ENCODE measurements around the gene AQP12B.
"Not testable (repeated sequence)": the region's sequence is repeated elsewhere in the genome, so short reads cannot be mapped to it uniquely, and the experiment has no call there.

Gene AQP12B

GRCh38 chr2:240686460-240686859, 3.8 kb upstream of the AQP12B start:
- H3K4me1 ChIP-seq (ENCODE audit: control insufficient read depth, low read length) = no peaks in the 10 kb centered on the region
- TF ChIP-seq EZH2phosphoT487 (IDR thresholded peaks at IDR 0.05; ENCODE audit: borderline replicate concordance, low read length) (no peak), CTCF (IDR thresholded peaks at IDR 0.05; ENCODE audit: low read depth, low read length, poor library complexity, severe bottlenecking) (no peak)
- H3K9me2 ChIP-seq (replicated peaks; ENCODE audit: control insufficient read depth, low read length) = no peaks in the 10 kb centered on the region
- no peaks in the 10 kb centered on the region for H3K79me2 ChIP-seq (ENCODE audit: control insufficient read depth, low read length)
- H4K20me1 ChIP-seq (ENCODE audit: control insufficient read depth, insufficient read depth, low read depth, low read length) = no peaks in the 10 kb centered on the region
- H3K4me2 ChIP-seq (ENCODE audit: low read length) = no peak overlapping the region
- H3K27ac ChIP-seq (ENCODE audit: low read depth, low read length) = no peak overlapping the region
- peaks cover 11% of the 10 kb centered on the region for H3K27me3 ChIP-seq (ENCODE audit: control insufficient read depth, low read length)
- no peaks in the 10 kb centered on the region for H3F3A ChIP-seq (ENCODE audit: control insufficient read depth, insufficient read depth)
- H3K9me3 ChIP-seq (ENCODE audit: control insufficient read depth, insufficient read depth, low read length) = no peaks in the 10 kb centered on the region
- no peaks in the 10 kb centered on the region for H3K36me3 ChIP-seq (ENCODE audit: control insufficient read depth, low read length)
- H3K4me3 ChIP-seq (ENCODE audit: low read length) = no peak overlapping the region

- TF ChIP-seq EZH2phosphoT487 (IDR thresholded peaks at IDR 0.05; ENCODE audit: borderline replicate concordance, low read length) (no peak), CTCF (IDR thresholded peaks at IDR 0.05; ENCODE audit: low read depth, low read length, poor library complexity, severe bottlenecking) (no peak)
- no peak overlapping the region for H3K4me2 ChIP-seq (ENCODE audit: low read length)
- peaks cover 11% of the 10 kb centered on the region for H3K27me3 ChIP-seq (ENCODE audit: control insufficient read depth, low read length)
- H4K20me1 ChIP-seq (ENCODE audit: control insufficient read depth, insufficient read depth, low read depth, low read length) = no peaks in the 10 kb centered on the region
- H3K9me2 ChIP-seq (replicated peaks; ENCODE audit: control insufficient read depth, low read length) = no peaks in the 10 kb centered on the region
- H3K9me3 ChIP-seq (ENCODE audit: control insufficient read depth, insufficient read depth, low read length) = no peaks in the 10 kb centered on the region
- H3F3A ChIP-seq (ENCODE audit: control insufficient read depth, insufficient read depth) = no peaks in the 10 kb centered on the region
- no peaks in the 10 kb centered on the region for H3K36me3 ChIP-seq (ENCODE audit: control insufficient read depth, low read length)
- no peak overlapping the region for H3K27ac ChIP-seq (ENCODE audit: low read depth, low read length)
- H3K4me1 ChIP-seq (ENCODE audit: control insufficient read depth, low read length) = no peaks in the 10 kb centered on the region
- no peaks in the 10 kb centered on the region for H3K79me2 ChIP-seq (ENCODE audit: control insufficient read depth, low read length)
- no peak overlapping the region for H3K4me3 ChIP-seq (ENCODE audit: low read length)
Measured at GRCh38 chr2:240685771-240686371, 3.2 kb upstream of the AQP12B start.

GRCh38 chr2:240683980-240684728, 1.5 kb upstream of the AQP12B start:
- H4K20me1 ChIP-seq (ENCODE audit: control insufficient read depth, insufficient read depth, low read depth, low read length); H3K27ac ChIP-seq (ENCODE audit: low read depth, low read length); H3K9me3 ChIP-seq (ENCODE audit: control insufficient read depth, insufficient read depth, low read length); H3K4me1 ChIP-seq (ENCODE audit: control insufficient read depth, low read length); H3K4me2 ChIP-seq (ENCODE audit: low read length); H3K36me3 ChIP-seq (ENCODE audit: control insufficient read depth, low read length); H3K79me2 ChIP-seq (ENCODE audit: control insufficient read depth, low read length); H3K9me2 ChIP-seq (replicated peaks; ENCODE audit: control insufficient read depth, low read length); H3K4me3 ChIP-seq (ENCODE audit: low read length); H3F3A ChIP-seq (ENCODE audit: control insufficient read depth, insufficient read depth): not testable (repeated sequence)
- H3K27me3 ChIP-seq (ENCODE audit: control insufficient read depth, low read length) = peaks cover 11% of the 10 kb centered on the region

GRCh38 chr2:240683329-240683979, 769 bp upstream of the AQP12B start:
- H3K27ac ChIP-seq (ENCODE audit: low read depth, low read length); H3K4me1 ChIP-seq (ENCODE audit: control insufficient read depth, low read length); H3K4me3 ChIP-seq (ENCODE audit: low read length); H3K4me2 ChIP-seq (ENCODE audit: low read length); H3K9me2 ChIP-seq (replicated peaks; ENCODE audit: control insufficient read depth, low read length); H3K36me3 ChIP-seq (ENCODE audit: control insufficient read depth, low read length); H3K79me2 ChIP-seq (ENCODE audit: control insufficient read depth, low read length); H3K9me3 ChIP-seq (ENCODE audit: control insufficient read depth, insufficient read depth, low read length); H3F3A ChIP-seq (ENCODE audit: control insufficient read depth, insufficient read depth); H4K20me1 ChIP-seq (ENCODE audit: control insufficient read depth, insufficient read depth, low read depth, low read length): not testable (repeated sequence)
- peaks cover 11% of the 10 kb centered on the region for H3K27me3 ChIP-seq (ENCODE audit: control insufficient read depth, low read length)

- H3K4me1 ChIP-seq (ENCODE audit: control insufficient read depth, low read length); H3K4me2 ChIP-seq (ENCODE audit: low read length); H3F3A ChIP-seq (ENCODE audit: control insufficient read depth, insufficient read depth); H3K9me2 ChIP-seq (replicated peaks; ENCODE audit: control insufficient read depth, low read length); H3K36me3 ChIP-seq (ENCODE audit: control insufficient read depth, low read length); H3K4me3 ChIP-seq (ENCODE audit: low read length); H3K9me3 ChIP-seq (ENCODE audit: control insufficient read depth, insufficient read depth, low read length); H4K20me1 ChIP-seq (ENCODE audit: control insufficient read depth, insufficient read depth, low read depth, low read length); H3K27me3 ChIP-seq (ENCODE audit: control insufficient read depth, low read length); H3K27ac ChIP-seq (ENCODE audit: low read depth, low read length); H3K79me2 ChIP-seq (ENCODE audit: control insufficient read depth, low read length): not testable (repeated sequence)
Measured at GRCh38 chr2:240680185-240680584, 2.5 kb downstream of the AQP12B start.

GRCh38 chr2:240678909-240679308, 3.8 kb downstream of the AQP12B start:
- not testable (repeated sequence) for H3K9me2 ChIP-seq (replicated peaks; ENCODE audit: control insufficient read depth, low read length); H3F3A ChIP-seq (ENCODE audit: control insufficient read depth, insufficient read depth); H4K20me1 ChIP-seq (ENCODE audit: control insufficient read depth, insufficient read depth, low read depth, low read length); H3K4me1 ChIP-seq (ENCODE audit: control insufficient read depth, low read length); H3K4me2 ChIP-seq (ENCODE audit: low read length); H3K27ac ChIP-seq (ENCODE audit: low read depth, low read length); H3K4me3 ChIP-seq (ENCODE audit: low read length); H3K79me2 ChIP-seq (ENCODE audit: control insufficient read depth, low read length); H3K36me3 ChIP-seq (ENCODE audit: control insufficient read depth, low read length); H3K9me3 ChIP-seq (ENCODE audit: control insufficient read depth, insufficient read depth, low read length); H3K27me3 ChIP-seq (ENCODE audit: control insufficient read depth, low read length)

Measured in DOHH2 (cell line).